ENCODE measurements around the gene KCNB1. TPM values are rescaled to one million over a fixed set of nuclear protein-coding genes. Genes with fewer than 3 reads are reported as not detected.

The KCNB1 gene
- total RNA-seq, 1 donor from 2014 or later = not detected

- no peak for DNase-seq (ENCODE audit: extremely low read depth, low read depth, low spot score)
These were observed 37.3 kb downstream of the KCNB1 start for GRCh38 chr20:49445176-49445575.

- DNase-seq (ENCODE audit: extremely low read depth, low read depth, low spot score) = no peak
These were observed 37.9 kb downstream of the KCNB1 start for GRCh38 chr20:49444553-49444990.

GRCh38 chr20:49437057-49437456 is 45.4 kb downstream of the KCNB1 start:
- no peak for DNase-seq (ENCODE audit: extremely low read depth, low read depth, low spot score)

GRCh38 chr20:49435639-49436038 is 46.8 kb downstream of the KCNB1 start:
- no peak for DNase-seq (ENCODE audit: extremely low read depth, low read depth, low spot score)

GRCh38 chr20:49433333-49433732 is 49.1 kb downstream of the KCNB1 start:
- DNase-seq (ENCODE audit: extremely low read depth, low read depth, low spot score) = no peak

- DNase-seq (ENCODE audit: extremely low read depth, low read depth, low spot score) = no peak
These were observed 49.9 kb downstream of the KCNB1 start for GRCh38 chr20:49432550-49432949.

- DNase-seq (ENCODE audit: extremely low read depth, low read depth, low spot score) = no peak
These were observed 51.1 kb downstream of the KCNB1 start for GRCh38 chr20:49431329-49431728.

- DNase-seq (ENCODE audit: extremely low read depth, low read depth, low spot score) = no peak
These were observed 52.1 kb downstream of the KCNB1 start for GRCh38 chr20:49430320-49430719.

GRCh38 chr20:49427751-49428518 is 54.5 kb downstream of the KCNB1 start:
- DNase-seq (ENCODE audit: extremely low read depth, low read depth, low spot score) = no peak

GRCh38 chr20:49426873-49427272 is 55.6 kb downstream of the KCNB1 start:
- no peak for DNase-seq (ENCODE audit: extremely low read depth, low read depth, low spot score)

- no peak for DNase-seq (ENCODE audit: extremely low read depth, low read depth, low spot score)
These were observed 56.1 kb downstream of the KCNB1 start for GRCh38 chr20:49426395-49426794.

GRCh38 chr20:49424536-49424935 is 57.9 kb downstream of the KCNB1 start:
- DNase-seq (ENCODE audit: extremely low read depth, low read depth, low spot score) = no peak

- no peak for DNase-seq (ENCODE audit: extremely low read depth, low read depth, low spot score)
These were observed 60.3 kb downstream of the KCNB1 start for GRCh38 chr20:49422161-49422560.

GRCh38 chr20:49420811-49421295 is 61.6 kb downstream of the KCNB1 start:
- no peak for DNase-seq (ENCODE audit: extremely low read depth, low read depth, low spot score)

- no peak for DNase-seq (ENCODE audit: extremely low read depth, low read depth, low spot score)
These were observed 62.2 kb downstream of the KCNB1 start for GRCh38 chr20:49420292-49420691.

GRCh38 chr20:49419785-49420184 is 62.7 kb downstream of the KCNB1 start:
- no peak for DNase-seq (ENCODE audit: extremely low read depth, low read depth, low spot score)

- no peak for DNase-seq (ENCODE audit: extremely low read depth, low read depth, low spot score)
These were observed 63.7 kb downstream of the KCNB1 start for GRCh38 chr20:49418809-49419208.

- DNase-seq (ENCODE audit: extremely low read depth, low read depth, low spot score) = no peak
These were observed 64.5 kb downstream of the KCNB1 start for GRCh38 chr20:49417843-49418555.

- no peak for DNase-seq (ENCODE audit: extremely low read depth, low read depth, low spot score)
These were observed 66.8 kb downstream of the KCNB1 start for GRCh38 chr20:49415668-49416044.

- DNase-seq (ENCODE audit: extremely low read depth, low read depth, low spot score) = no peak
These were observed 67.3 kb downstream of the KCNB1 start for GRCh38 chr20:49415005-49415667.

- DNase-seq (ENCODE audit: extremely low read depth, low read depth, low spot score) = no peak
These were observed 68.8 kb downstream of the KCNB1 start for GRCh38 chr20:49413677-49414076.

GRCh38 chr20:49412953-49413352 is 69.5 kb downstream of the KCNB1 start:
- DNase-seq (ENCODE audit: extremely low read depth, low read depth, low spot score) = no peak
